PFSK-1 (cell line): ENCODE measurements around the gene ARHGAP6.

Source experiments
- FOXP2 ChIP-seq: optimal IDR thresholded peaks from 2 replicates; pipeline ENCODE3; 2011; ENCODE audit warnings: borderline replicate concordance, control low read depth, inconsistent platforms; ENCODE audit not compliant: insufficient read depth; ENCODE audit errors: extremely low read length, extremely low read depth
- POLR2AphosphoS5 ChIP-seq: IDR thresholded peaks from 2 replicates; pipeline ENCODE4 v1.6.1; 2012; ENCODE audit warnings: low read depth, mild to moderate bottlenecking, control low read depth, low read length, moderate library complexity
- SIN3A ChIP-seq: IDR thresholded peaks from 2 replicates; pipeline ENCODE4 v1.6.1; 2012; ENCODE audit warnings: mild to moderate bottlenecking, low read length, moderate library complexity, borderline replicate concordance; ENCODE audit not compliant: insufficient read depth
- TAF1 ChIP-seq: IDR thresholded peaks from 2 replicates; pipeline ENCODE4 v1.6.1; 2012; ENCODE audit warnings: low read length, control low read depth, borderline replicate concordance; ENCODE audit not compliant: insufficient read depth
- TF ChIP-seq, protein P1 (sequence below), 2 experiments: IDR thresholded peaks; 2 replicates each; pipeline versions ENCODE4 v1.6.1 to v1.8.0; 2011 to 2012; ENCODE audit warnings: low read depth in 2 of 2, low read length in 2 of 2, control low read depth in 1 of 2, inconsistent platforms in 1 of 2, mild to moderate bottlenecking in 1 of 2, moderate library complexity in 1 of 2; ENCODE audit not compliant: insufficient read depth in 1 of 2

Gene ARHGAP6

GRCh38 chrX:11478026-11478425 is 187.7 kb downstream of the ARHGAP6 start:
- TF ChIP-seq SIN3A (no peak), TAF1 (no peak), FOXP2 (no peak), POLR2AphosphoS5 (no peak)
- TF ChIP-seq, protein P1, sequence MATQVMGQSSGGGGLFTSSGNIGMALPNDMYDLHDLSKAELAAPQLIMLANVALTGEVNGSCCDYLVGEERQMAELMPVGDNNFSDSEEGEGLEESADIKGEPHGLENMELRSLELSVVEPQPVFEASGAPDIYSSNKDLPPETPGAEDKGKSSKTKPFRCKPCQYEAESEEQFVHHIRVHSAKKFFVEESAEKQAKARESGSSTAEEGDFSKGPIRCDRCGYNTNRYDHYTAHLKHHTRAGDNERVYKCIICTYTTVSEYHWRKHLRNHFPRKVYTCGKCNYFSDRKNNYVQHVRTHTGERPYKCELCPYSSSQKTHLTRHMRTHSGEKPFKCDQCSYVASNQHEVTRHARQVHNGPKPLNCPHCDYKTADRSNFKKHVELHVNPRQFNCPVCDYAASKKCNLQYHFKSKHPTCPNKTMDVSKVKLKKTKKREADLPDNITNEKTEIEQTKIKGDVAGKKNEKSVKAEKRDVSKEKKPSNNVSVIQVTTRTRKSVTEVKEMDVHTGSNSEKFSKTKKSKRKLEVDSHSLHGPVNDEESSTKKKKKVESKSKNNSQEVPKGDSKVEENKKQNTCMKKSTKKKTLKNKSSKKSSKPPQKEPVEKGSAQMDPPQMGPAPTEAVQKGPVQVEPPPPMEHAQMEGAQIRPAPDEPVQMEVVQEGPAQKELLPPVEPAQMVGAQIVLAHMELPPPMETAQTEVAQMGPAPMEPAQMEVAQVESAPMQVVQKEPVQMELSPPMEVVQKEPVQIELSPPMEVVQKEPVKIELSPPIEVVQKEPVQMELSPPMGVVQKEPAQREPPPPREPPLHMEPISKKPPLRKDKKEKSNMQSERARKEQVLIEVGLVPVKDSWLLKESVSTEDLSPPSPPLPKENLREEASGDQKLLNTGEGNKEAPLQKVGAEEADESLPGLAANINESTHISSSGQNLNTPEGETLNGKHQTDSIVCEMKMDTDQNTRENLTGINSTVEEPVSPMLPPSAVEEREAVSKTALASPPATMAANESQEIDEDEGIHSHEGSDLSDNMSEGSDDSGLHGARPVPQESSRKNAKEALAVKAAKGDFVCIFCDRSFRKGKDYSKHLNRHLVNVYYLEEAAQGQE (IDR thresholded peaks at IDR 0.05; ENCODE audit: insufficient read depth in 1 of 2, low read depth in 2 of 2, low read length in 2 of 2): no peak

GRCh38 chrX:11474576-11474975 is 191.1 kb downstream of the ARHGAP6 start:
- TF ChIP-seq FOXP2 (no peak), TAF1 (no peak)
- TF ChIP-seq, protein P1 (IDR thresholded peaks at IDR 0.05; ENCODE audit: insufficient read depth in 1 of 2, low read depth in 2 of 2, low read length in 2 of 2): no peak

DNA sequence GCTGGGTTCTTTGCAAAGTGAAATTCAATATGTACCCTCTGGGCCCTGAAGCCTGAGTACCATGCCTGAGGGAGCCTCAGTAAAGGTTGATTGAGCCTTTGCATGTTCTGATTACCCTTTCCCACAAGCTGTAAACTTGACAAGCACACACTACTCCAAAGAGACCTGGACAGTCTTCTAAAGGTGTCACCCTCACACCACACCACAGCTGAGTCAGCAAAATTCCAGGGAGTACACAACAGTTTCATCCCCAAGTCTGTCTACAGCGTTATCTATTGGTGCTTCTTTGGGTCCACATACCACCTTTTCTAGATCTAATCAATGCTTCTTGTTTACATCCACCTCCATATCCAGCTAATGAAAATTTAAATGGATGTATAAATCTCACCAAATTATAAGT is 191.7 kb downstream of the ARHGAP6 start:
- TF ChIP-seq, protein P1 (IDR thresholded peaks at IDR 0.05; ENCODE audit: insufficient read depth in 1 of 2, low read depth in 2 of 2, low read length in 2 of 2): no peak
- TF ChIP-seq POLR2AphosphoS5 (no peak), FOXP2 (no peak), TAF1 (no peak), SIN3A (no peak)

GRCh38 chrX:11472879-11473278 is 192.8 kb downstream of the ARHGAP6 start:
- no peak for TF ChIP-seq SIN3A
- TF ChIP-seq, protein P1 (IDR thresholded peaks at IDR 0.05; ENCODE audit: insufficient read depth in 1 of 2, low read depth in 2 of 2, low read length in 2 of 2): no peak
- no peak for TF ChIP-seq TAF1
- no peak for TF ChIP-seq POLR2AphosphoS5
- TF ChIP-seq FOXP2: no peak

GRCh38 chrX:11472381-11472780 is 193.3 kb downstream of the ARHGAP6 start:
- TF ChIP-seq, protein P1 (IDR thresholded peaks at IDR 0.05; ENCODE audit: insufficient read depth in 1 of 2, low read depth in 2 of 2, low read length in 2 of 2): no peak
- no peak for TF ChIP-seq TAF1
- TF ChIP-seq POLR2AphosphoS5: no peak
- no peak for TF ChIP-seq FOXP2
- TF ChIP-seq SIN3A: no peak
